HG03342 (cell line): ENCODE data around the gene HS6ST3.

Source experiments
- ATAC-seq: cut with Tn5 transposase; IDR thresholded peaks from one replicate; pipeline ENCODE4 v1.9.1; 2021; ENCODE audit warnings: mild to moderate bottlenecking, moderate library complexity; ENCODE audit not compliant: unreplicated experiment

Gene HS6ST3

GRCh38 chr13:96690998-96691397, 601.1 kb downstream of the HS6ST3 start:
- no peak for ATAC-seq

GRCh38 chr13:96696389-96696900, 606.5 kb downstream of the HS6ST3 start:
- no peak for ATAC-seq

DNA sequence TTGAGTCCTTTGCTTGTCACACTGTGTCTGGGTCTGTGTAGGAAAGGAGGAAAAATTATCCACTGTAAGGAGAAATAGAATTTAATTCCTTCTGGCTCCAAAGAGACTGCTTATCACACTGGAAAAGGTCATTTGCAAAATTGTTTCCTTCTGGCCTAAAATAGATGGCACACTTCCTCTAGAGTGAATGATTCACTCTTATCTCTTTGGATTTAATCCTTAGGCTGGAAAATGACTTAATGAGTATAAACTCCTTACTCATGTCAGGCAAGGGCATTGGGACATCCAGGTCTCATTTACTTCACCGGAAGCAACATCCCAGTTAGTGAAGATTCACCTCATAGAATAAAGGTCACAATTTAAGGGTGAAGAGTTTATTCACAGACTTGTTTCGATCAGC, 610.8 kb downstream of the HS6ST3 start:
- ATAC-seq, result no peak

- no peak for ATAC-seq
Measured at GRCh38 chr13:96707146-96707545, 617.2 kb downstream of the HS6ST3 start.

DNA sequence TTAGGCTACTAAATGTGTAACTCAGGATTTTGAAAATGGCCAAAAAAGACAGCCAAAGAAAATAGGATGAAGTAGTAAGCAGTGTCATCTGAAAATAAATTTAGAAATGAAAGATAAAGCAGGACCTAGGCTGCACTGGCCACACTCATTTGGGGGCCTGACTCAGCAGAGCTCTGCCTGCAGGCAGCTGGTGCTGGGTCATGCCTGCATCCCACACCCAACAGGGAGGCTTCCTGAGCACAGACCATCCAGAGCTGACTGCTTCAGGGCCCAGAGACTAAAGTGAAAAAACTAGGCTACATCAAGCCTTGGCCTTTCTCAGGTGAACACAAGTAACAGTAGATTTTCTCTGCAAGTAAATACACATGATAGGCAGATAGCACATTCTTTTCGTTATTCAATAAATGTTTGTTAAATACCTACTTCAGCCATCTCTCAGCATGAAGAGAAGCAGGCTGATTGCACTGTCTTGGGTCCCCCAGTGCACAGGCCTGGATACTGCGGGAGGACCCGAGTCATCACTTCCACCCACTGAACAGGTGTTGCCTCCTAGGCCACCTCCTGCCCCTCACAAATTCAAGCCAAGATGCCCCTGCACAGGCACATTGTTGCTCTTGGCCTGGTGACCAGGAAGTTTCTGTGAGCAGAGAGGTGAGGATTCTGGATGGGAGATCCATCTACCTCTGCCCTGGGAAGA, 620.4 kb downstream of the HS6ST3 start:
- ATAC-seq, result no peak

- no peak for ATAC-seq
Measured at GRCh38 chr13:96720446-96720845, 630.5 kb downstream of the HS6ST3 start.

GRCh38 chr13:96726651-96727050, 636.7 kb downstream of the HS6ST3 start:
- ATAC-seq, result no peak

DNA sequence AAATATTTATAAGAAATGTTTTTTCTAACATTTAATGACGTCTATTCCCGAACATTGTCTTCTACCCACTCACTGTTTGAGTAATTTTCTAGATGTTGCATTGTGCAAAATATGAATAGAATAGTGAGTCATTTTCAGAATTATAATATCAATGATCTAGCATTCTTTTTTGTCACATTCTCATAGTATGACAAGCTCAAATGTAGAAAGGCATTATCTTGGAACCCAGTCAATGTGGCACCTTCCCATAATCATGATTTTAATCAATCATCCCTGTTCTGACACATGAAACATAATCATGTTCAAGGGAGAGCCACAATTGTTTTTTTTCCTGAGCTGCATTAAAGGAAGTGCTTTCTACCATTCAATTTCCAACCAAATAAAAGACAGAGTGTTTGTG, 638.6 kb downstream of the HS6ST3 start:
- no peak for ATAC-seq

GRCh38 chr13:96730676-96731075, 640.8 kb downstream of the HS6ST3 start:
- no peak for ATAC-seq

- ATAC-seq, result no peak
Measured at GRCh38 chr13:96734499-96734898, 644.6 kb downstream of the HS6ST3 start.

DNA sequence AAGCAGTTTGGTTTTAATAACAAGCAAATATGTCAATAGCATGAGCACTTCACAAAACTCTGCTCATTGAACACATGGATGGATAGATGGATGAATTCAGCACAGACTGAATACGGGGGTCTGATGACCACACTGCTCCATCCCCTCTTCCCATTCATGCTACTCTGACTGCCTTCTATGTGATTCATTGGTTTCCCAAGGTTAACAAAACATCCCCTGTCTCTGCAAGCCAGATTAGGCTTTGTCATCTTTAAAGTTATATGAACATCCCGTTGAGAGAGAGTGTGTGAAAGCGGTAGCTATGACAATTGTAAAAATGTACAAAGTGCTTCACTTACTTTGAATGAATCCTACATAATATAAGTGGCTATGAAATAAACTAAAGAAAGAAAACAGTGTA, 651.9 kb downstream of the HS6ST3 start:
- ATAC-seq, result no peak

GRCh38 chr13:96743296-96744089, 653.6 kb downstream of the HS6ST3 start:
- no peak for ATAC-seq

DNA sequence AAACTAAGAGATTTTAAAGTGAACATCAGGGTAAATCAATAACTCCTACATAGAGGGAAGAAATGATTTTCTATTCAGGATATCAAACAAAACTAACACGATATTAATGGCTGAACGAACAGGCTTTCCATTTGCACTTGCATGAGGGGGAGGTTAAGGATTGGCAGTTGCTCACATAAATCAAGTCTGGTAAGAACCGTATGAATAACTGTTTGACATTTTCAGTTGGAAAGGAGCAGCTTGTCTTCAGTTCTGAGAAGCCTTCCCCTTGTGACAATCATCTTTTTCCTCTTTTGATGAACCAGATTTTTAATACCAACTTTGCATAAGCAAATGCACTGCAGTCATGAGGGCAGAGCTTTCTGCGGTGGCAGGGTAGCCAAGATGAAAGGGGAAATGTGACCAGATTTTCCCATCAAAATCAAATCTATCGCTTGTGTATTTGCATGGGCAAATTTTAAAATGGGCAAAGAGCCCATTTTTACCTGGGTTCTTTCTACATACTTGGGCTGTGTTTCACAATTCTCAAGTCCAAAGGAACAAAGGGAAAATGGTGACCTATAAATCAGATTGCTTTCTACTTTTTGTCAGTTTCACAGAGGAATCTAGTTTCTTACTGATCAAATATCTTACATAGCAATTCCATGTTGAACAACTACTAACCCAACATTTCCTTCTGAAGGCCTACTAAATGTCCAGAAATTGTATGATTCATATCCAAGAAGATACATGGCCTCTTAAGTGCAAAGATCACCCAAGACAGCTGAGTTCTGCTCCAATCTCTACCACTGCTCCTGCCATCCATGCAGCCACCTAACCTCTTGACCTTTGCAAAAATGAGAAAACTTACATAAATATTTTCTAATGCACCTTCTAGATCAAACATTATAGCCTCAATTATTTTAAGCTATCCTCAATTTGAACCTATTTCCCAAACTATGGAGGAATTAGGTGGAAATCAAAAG, 654.7 kb downstream of the HS6ST3 start:
- no peak for ATAC-seq

- ATAC-seq, result no peak
Measured at GRCh38 chr13:96746886-96747285, 657.0 kb downstream of the HS6ST3 start.

GRCh38 chr13:96749825-96750224, 659.9 kb downstream of the HS6ST3 start:
- no peak for ATAC-seq

GRCh38 chr13:96751089-96751488, 661.2 kb downstream of the HS6ST3 start:
- no peak for ATAC-seq

DNA sequence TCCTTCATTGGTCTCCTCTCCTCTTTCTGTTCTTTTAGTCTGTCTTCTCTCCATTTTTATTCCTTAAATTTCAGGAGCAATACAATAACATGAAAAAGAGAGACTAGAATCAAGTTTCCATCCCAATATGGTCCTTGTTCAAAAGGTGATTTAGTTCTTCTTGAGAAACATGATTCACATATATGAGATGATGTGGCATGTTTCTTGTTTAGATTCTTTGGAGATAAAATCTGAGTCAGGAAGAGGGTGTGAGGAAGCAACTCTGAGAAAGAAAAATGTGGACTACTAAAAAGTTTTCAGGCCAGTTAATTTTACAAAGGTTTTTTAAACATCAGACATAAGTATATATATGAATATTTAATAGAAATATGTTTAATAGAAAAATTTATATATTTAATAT, 673.0 kb downstream of the HS6ST3 start:
- ATAC-seq, result no peak

GRCh38 chr13:96766306-96766705, 676.4 kb downstream of the HS6ST3 start:
- ATAC-seq, result no peak

- no peak for ATAC-seq
Measured at GRCh38 chr13:96768524-96768923, 678.6 kb downstream of the HS6ST3 start.

DNA sequence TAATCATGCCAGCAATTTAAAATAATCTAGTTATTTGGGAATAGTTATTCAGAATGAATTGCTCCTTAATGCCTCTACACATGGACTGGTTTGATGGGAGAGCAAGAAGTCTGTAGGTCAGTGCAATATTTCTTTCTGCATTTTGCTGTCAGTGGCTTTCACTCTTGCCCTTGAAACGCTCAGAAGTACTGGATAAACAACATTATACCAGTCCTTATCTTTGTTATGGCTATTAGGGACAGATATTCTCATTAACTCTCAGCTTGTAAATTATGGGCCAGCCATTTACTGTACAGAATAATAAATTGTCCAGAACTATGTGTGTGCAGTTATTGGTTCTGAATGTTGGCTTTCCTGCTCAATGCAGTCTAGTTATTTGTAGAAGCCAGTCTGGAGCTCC, 680.0 kb downstream of the HS6ST3 start:
- ATAC-seq, result no peak
